ENCODE data around the gene NALCN.

The NALCN gene

GRCh38 chr13:101383595-101383994, 32.7 kb downstream of the NALCN start:
- Histone ChIP-seq H2AFZ (ENCODE audit: low read depth, low read length, severe bottlenecking) (no peak overlapping the region), H3K27ac (ENCODE audit: low read depth, low read length) (no peak overlapping the region), H3K79me2 (ENCODE audit: insufficient read depth, low read length) (no peaks in the 10 kb centered on the region), H3K9me3 (ENCODE audit: insufficient read depth, low read length) (no peaks in the 10 kb centered on the region), H3K27me3 (ENCODE audit: low read length) (no peaks in the 10 kb centered on the region), H3K9me2 (replicated peaks; ENCODE audit: insufficient read depth, low read length) (no peaks in the 10 kb centered on the region), H4K20me1 (ENCODE audit: low read depth, low read length) (no peaks in the 10 kb centered on the region), H3F3A (ENCODE audit: insufficient read depth) (no peaks in the 10 kb centered on the region), H3K4me3 (ENCODE audit: insufficient read depth, low read length, poor library complexity, severe bottlenecking) (no peak overlapping the region), H3K4me2 (ENCODE audit: low read depth, low read length, poor library complexity, severe bottlenecking) (no peak overlapping the region), H3K9ac (ENCODE audit: low read length) (no peak overlapping the region), H3K36me3 (ENCODE audit: low read length) (no peaks in the 10 kb centered on the region)
- no peak for TF ChIP-seq EZH2phosphoT487 (conservative IDR thresholded peaks at IDR 0.05; ENCODE audit: low read length)
- TF ChIP-seq, protein P1, sequence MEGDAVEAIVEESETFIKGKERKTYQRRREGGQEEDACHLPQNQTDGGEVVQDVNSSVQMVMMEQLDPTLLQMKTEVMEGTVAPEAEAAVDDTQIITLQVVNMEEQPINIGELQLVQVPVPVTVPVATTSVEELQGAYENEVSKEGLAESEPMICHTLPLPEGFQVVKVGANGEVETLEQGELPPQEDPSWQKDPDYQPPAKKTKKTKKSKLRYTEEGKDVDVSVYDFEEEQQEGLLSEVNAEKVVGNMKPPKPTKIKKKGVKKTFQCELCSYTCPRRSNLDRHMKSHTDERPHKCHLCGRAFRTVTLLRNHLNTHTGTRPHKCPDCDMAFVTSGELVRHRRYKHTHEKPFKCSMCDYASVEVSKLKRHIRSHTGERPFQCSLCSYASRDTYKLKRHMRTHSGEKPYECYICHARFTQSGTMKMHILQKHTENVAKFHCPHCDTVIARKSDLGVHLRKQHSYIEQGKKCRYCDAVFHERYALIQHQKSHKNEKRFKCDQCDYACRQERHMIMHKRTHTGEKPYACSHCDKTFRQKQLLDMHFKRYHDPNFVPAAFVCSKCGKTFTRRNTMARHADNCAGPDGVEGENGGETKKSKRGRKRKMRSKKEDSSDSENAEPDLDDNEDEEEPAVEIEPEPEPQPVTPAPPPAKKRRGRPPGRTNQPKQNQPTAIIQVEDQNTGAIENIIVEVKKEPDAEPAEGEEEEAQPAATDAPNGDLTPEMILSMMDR (IDR thresholded peaks at IDR 0.05; ENCODE audit: insufficient read depth, low read length, poor library complexity, severe bottlenecking) = no peak

GRCh38 chr13:101382701-101383100, 33.6 kb downstream of the NALCN start:
- Histone ChIP-seq H3K36me3 (ENCODE audit: low read length) (no peaks in the 10 kb centered on the region), H3F3A (ENCODE audit: insufficient read depth) (no peaks in the 10 kb centered on the region), H3K4me3 (ENCODE audit: insufficient read depth, low read length, poor library complexity, severe bottlenecking) (no peak overlapping the region), H3K27me3 (ENCODE audit: low read length) (no peaks in the 10 kb centered on the region), H3K9me3 (ENCODE audit: insufficient read depth, low read length) (no peaks in the 10 kb centered on the region), H4K20me1 (ENCODE audit: low read depth, low read length) (no peaks in the 10 kb centered on the region), H3K9me2 (replicated peaks; ENCODE audit: insufficient read depth, low read length) (no peaks in the 10 kb centered on the region), H3K27ac (ENCODE audit: low read depth, low read length) (no peak overlapping the region), H3K4me2 (ENCODE audit: low read depth, low read length, poor library complexity, severe bottlenecking) (no peak overlapping the region), H3K9ac (ENCODE audit: low read length) (no peak overlapping the region), H3K79me2 (ENCODE audit: insufficient read depth, low read length) (no peaks in the 10 kb centered on the region), H2AFZ (ENCODE audit: low read depth, low read length, severe bottlenecking) (no peak overlapping the region)
- TF ChIP-seq, protein P1 (IDR thresholded peaks at IDR 0.05; ENCODE audit: insufficient read depth, low read length, poor library complexity, severe bottlenecking) = no peak
- no peak for TF ChIP-seq EZH2phosphoT487 (conservative IDR thresholded peaks at IDR 0.05; ENCODE audit: low read length)

GRCh38 chr13:101382086-101382485, 34.2 kb downstream of the NALCN start:
- H3K9ac ChIP-seq (ENCODE audit: low read length) = no peak overlapping the region
- H2AFZ ChIP-seq (ENCODE audit: low read depth, low read length, severe bottlenecking) = no peak overlapping the region
- H3K36me3 ChIP-seq (ENCODE audit: low read length) = no peaks in the 10 kb centered on the region
- H3K9me3 ChIP-seq (ENCODE audit: insufficient read depth, low read length) = no peaks in the 10 kb centered on the region
- no peak overlapping the region for H3K4me2 ChIP-seq (ENCODE audit: low read depth, low read length, poor library complexity, severe bottlenecking)
- H3K4me3 ChIP-seq (ENCODE audit: insufficient read depth, low read length, poor library complexity, severe bottlenecking) = no peak overlapping the region
- TF ChIP-seq, protein P1 (IDR thresholded peaks at IDR 0.05; ENCODE audit: insufficient read depth, low read length, poor library complexity, severe bottlenecking) = no peak
- no peak for TF ChIP-seq EZH2phosphoT487 (conservative IDR thresholded peaks at IDR 0.05; ENCODE audit: low read length)
- no peaks in the 10 kb centered on the region for H4K20me1 ChIP-seq (ENCODE audit: low read depth, low read length)
- H3K27ac ChIP-seq (ENCODE audit: low read depth, low read length) = no peak overlapping the region
- H3K27me3 ChIP-seq (ENCODE audit: low read length) = no peaks in the 10 kb centered on the region
- H3K9me2 ChIP-seq (replicated peaks; ENCODE audit: insufficient read depth, low read length) = no peaks in the 10 kb centered on the region
- H3K79me2 ChIP-seq (ENCODE audit: insufficient read depth, low read length) = no peaks in the 10 kb centered on the region
- H3F3A ChIP-seq (ENCODE audit: insufficient read depth) = no peaks in the 10 kb centered on the region

All from SU-DHL-6 (cell line).